Measurements from ENCODE around the gene PTPRE.

PTPRE gene

GRCh38 chr10:127906548-127907377 lies at the start of gene PTPRE:
TSS of gene PTPRE (plus strand) at chr10:127907103. CDS start at chr10:128040882, 133,779 bp downstream.
- peak; percentile 59 to 61 for DNase-seq (ENCODE audit: low read depth in 2 of 2)

- DNase-seq (ENCODE audit: low read depth in 2 of 2), result no peak
Measured at GRCh38 chr10:127860592-127860991, 46.3 kb upstream of the PTPRE start.

- no peak for DNase-seq (ENCODE audit: low read depth in 2 of 2)
Measured at GRCh38 chr10:127863231-127863825, 43.6 kb upstream of the PTPRE start.

- no peak for DNase-seq (ENCODE audit: low read depth in 2 of 2)
Measured at GRCh38 chr10:127866276-127867013, 40.5 kb upstream of the PTPRE start.

- no peak for DNase-seq (ENCODE audit: low read depth in 2 of 2)
Measured at GRCh38 chr10:127867805-127868204, 39.1 kb upstream of the PTPRE start.

GRCh38 chr10:127869329-127869728 lies 37.6 kb upstream of the PTPRE start:
- DNase-seq (ENCODE audit: low read depth in 2 of 2), result no peak

- DNase-seq (ENCODE audit: low read depth in 2 of 2), result no peak
Measured at GRCh38 chr10:127871631-127872010, 35.3 kb upstream of the PTPRE start.

GRCh38 chr10:127872011-127872761 lies 34.7 kb upstream of the PTPRE start:
- no peak for DNase-seq (ENCODE audit: low read depth in 2 of 2)

GRCh38 chr10:127872871-127873600 lies 33.9 kb upstream of the PTPRE start:
- no peak for DNase-seq (ENCODE audit: low read depth in 2 of 2)

GRCh38 chr10:127873901-127874470 lies 32.9 kb upstream of the PTPRE start:
- DNase-seq (ENCODE audit: low read depth in 2 of 2), result no peak

- no peak for DNase-seq (ENCODE audit: low read depth in 2 of 2)
Measured at GRCh38 chr10:127874671-127875448, 32.0 kb upstream of the PTPRE start.

GRCh38 chr10:127875449-127875765 lies 31.5 kb upstream of the PTPRE start:
- no peak for DNase-seq (ENCODE audit: low read depth in 2 of 2)

- DNase-seq (ENCODE audit: low read depth in 2 of 2), result no peak
Measured at GRCh38 chr10:127875916-127876315, 31.0 kb upstream of the PTPRE start.

- no peak for DNase-seq (ENCODE audit: low read depth in 2 of 2)
Measured at GRCh38 chr10:127877116-127877515, 29.8 kb upstream of the PTPRE start.

- DNase-seq (ENCODE audit: low read depth in 2 of 2), result no peak
Measured at GRCh38 chr10:127877699-127878098, 29.2 kb upstream of the PTPRE start.

GRCh38 chr10:127878475-127879055 lies 28.3 kb upstream of the PTPRE start:
- DNase-seq (ENCODE audit: low read depth in 2 of 2), result no peak

GRCh38 chr10:127880557-127880956 lies 26.3 kb upstream of the PTPRE start:
- DNase-seq (ENCODE audit: low read depth in 2 of 2), result no peak

- no peak for DNase-seq (ENCODE audit: low read depth in 2 of 2)
Measured at GRCh38 chr10:127881262-127881661, 25.6 kb upstream of the PTPRE start.

GRCh38 chr10:127882391-127882790 lies 24.5 kb upstream of the PTPRE start:
- DNase-seq (ENCODE audit: low read depth in 2 of 2), result no peak

Measured in stimulated activated CD4-positive, alpha-beta T cell treated with anti-CD3 and anti-CD28 coated beads, Interleukin-12 subunit alpha, Interleukin-12 subunit beta, amount 100 ng/mL, for 24 hours (primary cell).